ENCODE measurements around the gene CARD11.

- no peak for TF ChIP-seq POLR2AphosphoS5 (IDR thresholded peaks at IDR 0.05; ENCODE audit: low read depth, low read length)
- no peak for TF ChIP-seq REST (IDR thresholded peaks at IDR 0.05; ENCODE audit: insufficient read depth in 1 of 2, low read depth in 2 of 2, low read length in 2 of 2)
Observed at GRCh38 chr7:2990949-2991470, 52.7 kb downstream of the CARD11 start.

Measured in PFSK-1 (cell line).